Measurements from ENCODE around the gene SUN2. TPM values are rescaled to one million over a fixed set of nuclear protein-coding genes. Genes with fewer than 3 reads are reported as not detected.

The SUN2 gene
- total and polyA plus RNA-seq, 10 of the 15 experiments (the other 5 are each of a cell fraction or from before 2014, with no cell fraction given), result 0.18 to 107 (median 35.9) TPM

- TF ChIP-seq LARP7 (IDR thresholded peaks at IDR 0.05) (no peak), ZBTB4 (CRISPR knock-in tag; IDR thresholded peaks at IDR 0.05) (no peak)
Measured at GRCh38 chr22:38712486-38713207, 43.2 kb downstream of the SUN2 start (continued).

- intact Hi-C loops (cut with micrococcal nuclease; ENCODE audit: unreplicated experiment) (no loop called here), in situ Hi-C loops (cut with MboI) (no loop called here)
- no peaks in the 10 kb centered on the region for H3K9me3 ChIP-seq (replicated peaks; ENCODE audit: control insufficient read depth, insufficient read depth, low read length)
- ChIA-PET RAD21 (ENCODE audit: unreplicated experiment) (no interaction called here), SMC1A (ENCODE audit: uncharacterized antibody, unreplicated experiment) (no interaction called here), POLR2A (no interaction called here), CTCF (interaction anchor here (1.3 kb wide), 2 partner anchors 41 to 55 kb away, joined by 3 to 4 read pairs; no protein-coding TSS in a partner anchor)
- H3K27me3 ChIP-seq (replicated peaks in 1 of 2; ENCODE audit: control insufficient read depth in 2 of 2, insufficient read depth in 2 of 2, low read length in 1 of 2), result no peaks in the 10 kb centered on the region
- H3K36me3 ChIP-seq (ENCODE audit: control insufficient read depth in 2 of 2, insufficient read depth in 2 of 2, low read length in 1 of 2), result peaks cover 5 to 14% of the 10 kb centered on the region in 2 experiments
- ATAC-seq (no peak), DNase-seq (ENCODE audit: low read depth, low spot score) (no peak), FAIRE-seq (no peak)
- H2AFZ ChIP-seq (ENCODE audit: control insufficient read depth, low read depth, low read length), result no peak overlapping the region
- no peak overlapping the region for H3K9ac ChIP-seq (ENCODE audit: control insufficient read depth, insufficient read depth, low read length)
- H3K4me3 ChIP-seq, result no peak overlapping the region
- H3K27ac ChIP-seq (ENCODE audit: control insufficient read depth, insufficient read depth), result no peak overlapping the region
- peaks cover 24% of the 10 kb centered on the region for H4K20me1 ChIP-seq (ENCODE audit: control insufficient read depth, insufficient read depth)
- 45% methylated on average over 3 of the region's 3 CpGs for WGBS (ENCODE audit: insufficient coverage, insufficient replicate concordance, low lambda C conversion rate, missing lambda C conversion rate)
- BruUV-seq (replicated peaks), result no TSS peak
- peaks cover 89% of the 10 kb centered on the region for H3K79me2 ChIP-seq (ENCODE audit: control insufficient read depth, insufficient read depth, low read length)
- peak overlapping the region; percentile 15; the same call in 1 of the 2 replicates for H3K4me2 ChIP-seq (ENCODE audit: control insufficient read depth, insufficient read depth)
- peaks cover 17% of the 10 kb centered on the region for H3K4me1 ChIP-seq (ENCODE audit: control insufficient read depth, insufficient read depth, low read length)
- no peak for TF ChIP-seq FOXM1 (IDR thresholded peaks at IDR 0.05; ENCODE audit: low read depth, low read length)
- no peak for TF ChIP-seq MTA2 (IDR thresholded peaks at IDR 0.05; ENCODE audit: low read depth)
- no peak for TF ChIP-seq RELB (IDR thresholded peaks at IDR 0.05; ENCODE audit: low read depth)
- TF ChIP-seq MYC (IDR thresholded peaks at IDR 0.05; ENCODE audit: insufficient read depth, insufficient read length, insufficient replicate concordance, low read length, severe bottlenecking), result no peak
- no peak for TF ChIP-seq NFIC (IDR thresholded peaks at IDR 0.05; ENCODE audit: low read depth, low read length)
- TF ChIP-seq ZNF622 (IDR thresholded peaks at IDR 0.05), result no peak
- no peak for TF ChIP-seq BMI1 (IDR thresholded peaks at IDR 0.05; ENCODE audit: borderline replicate concordance)
- TF ChIP-seq KDM1A (IDR thresholded peaks at IDR 0.05; ENCODE audit: borderline replicate concordance), result no peak
- TF ChIP-seq TCF3 (IDR thresholded peaks at IDR 0.05; ENCODE audit: borderline replicate concordance, insufficient read depth, low read depth, low read length), result no peak
- no peak for TF ChIP-seq ZBTB11 (CRISPR knock-in tag; IDR thresholded peaks at IDR 0.05)
Measured at GRCh38 chr22:38710866-38711265, 44.9 kb downstream of the SUN2 start.

Measured in GM12878 (cell line).